GM19023 (cell line): ENCODE data around the gene FATE1.

Source experiments
- ATAC-seq: cut with Tn5 transposase; IDR thresholded peaks from one replicate; pipeline ENCODE4 v1.9.1; 2021; ENCODE audit warnings: mild to moderate bottlenecking, moderate library complexity; ENCODE audit not compliant: unreplicated experiment

The FATE1 gene

GRCh38 chrX:151703487-151703886, 12.3 kb upstream of the FATE1 start:
- no peak for ATAC-seq

- no peak for ATAC-seq
These were observed 11.7 kb upstream of the FATE1 start for GRCh38 chrX:151704041-151704663.

- ATAC-seq: no peak
These were observed 7.0 kb upstream of the FATE1 start for GRCh38 chrX:151708821-151709220.

- ATAC-seq: no peak
These were observed 5.4 kb upstream of the FATE1 start for GRCh38 chrX:151710457-151710856.

- ATAC-seq: no peak
These were observed 4.7 kb upstream of the FATE1 start for GRCh38 chrX:151711154-151711553.

GRCh38 chrX:151711787-151712186, 4.0 kb upstream of the FATE1 start:
- ATAC-seq: no peak

- ATAC-seq: no peak
These were observed 3.6 kb upstream of the FATE1 start for GRCh38 chrX:151712253-151712652.

GRCh38 chrX:151713849-151714248, 2.0 kb upstream of the FATE1 start:
- ATAC-seq: peak; percentile 66

- no peak for ATAC-seq
These were observed 1.5 kb upstream of the FATE1 start for GRCh38 chrX:151714362-151714761.

- no peak for ATAC-seq
These were observed 6.5 kb downstream of the FATE1 start for GRCh38 chrX:151722241-151722846.

GRCh38 chrX:151723156-151723760, 7.4 kb downstream of the FATE1 start:
- no peak for ATAC-seq

GRCh38 chrX:151724563-151725337, 8.9 kb downstream of the FATE1 start:
- ATAC-seq: no peak

GRCh38 chrX:151725338-151725614, 9.4 kb downstream of the FATE1 start:
- ATAC-seq: no peak

GRCh38 chrX:151726751-151727150, 10.9 kb downstream of the FATE1 start:
- ATAC-seq: no peak

GRCh38 chrX:151727346-151727745, 11.5 kb downstream of the FATE1 start:
- ATAC-seq: no peak

- ATAC-seq: no peak
These were observed 13.4 kb downstream of the FATE1 start for GRCh38 chrX:151729056-151729725.

GRCh38 chrX:151734446-151734845, 18.6 kb downstream of the FATE1 start, which contains the start of gene CNGA2:
Gene CNGA2, plus strand, starts transcription at chrX:151734746. Its CDS starts 3,738 bp downstream, at chrX:151738484.
- ATAC-seq: no peak

- no peak for ATAC-seq
These were observed 19.4 kb downstream of the FATE1 start for GRCh38 chrX:151735219-151735618.

GRCh38 chrX:151736685-151737084, 20.9 kb downstream of the FATE1 start:
- no peak for ATAC-seq

GRCh38 chrX:151737494-151737893, 21.7 kb downstream of the FATE1 start:
- no peak for ATAC-seq

GRCh38 chrX:151738751-151739150, 22.9 kb downstream of the FATE1 start:
- no peak for ATAC-seq
